ENCODE measurements around the gene AP3D1. TPM values are rescaled to one million over a fixed set of nuclear protein-coding genes. Genes with fewer than 3 reads are reported as not detected.
A peak's percentile ranks its signal among the peaks of the same experiment; 100 is the strongest.

The AP3D1 gene
- total and polyA plus RNA-seq, 9 of the 15 experiments (the other 6 are each of a cell fraction or from before 2014, with no cell fraction given), result 1.2 to 86.1 (median 35.9) TPM

GRCh38 chr19:2171349-2172145 lies 20.2 kb upstream of the AP3D1 start (continued):
- TF ChIP-seq ZNF778 (CRISPR knock-in tag; IDR thresholded peaks at IDR 0.05), result no peak
- TF ChIP-seq PATZ1 (CRISPR knock-in tag; IDR thresholded peaks at IDR 0.05; ENCODE audit: borderline replicate concordance), result no peak
- TF ChIP-seq, protein P1, sequence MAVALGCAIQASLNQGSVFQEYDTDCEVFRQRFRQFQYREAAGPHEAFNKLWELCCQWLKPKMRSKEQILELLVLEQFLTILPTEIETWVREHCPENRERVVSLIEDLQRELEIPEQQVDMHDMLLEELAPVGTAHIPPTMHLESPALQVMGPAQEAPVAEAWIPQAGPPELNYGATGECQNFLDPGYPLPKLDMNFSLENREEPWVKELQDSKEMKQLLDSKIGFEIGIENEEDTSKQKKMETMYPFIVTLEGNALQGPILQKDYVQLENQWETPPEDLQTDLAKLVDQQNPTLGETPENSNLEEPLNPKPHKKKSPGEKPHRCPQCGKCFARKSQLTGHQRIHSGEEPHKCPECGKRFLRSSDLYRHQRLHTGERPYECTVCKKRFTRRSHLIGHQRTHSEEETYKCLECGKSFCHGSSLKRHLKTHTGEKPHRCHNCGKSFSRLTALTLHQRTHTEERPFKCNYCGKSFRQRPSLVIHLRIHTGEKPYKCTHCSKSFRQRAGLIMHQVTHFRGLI (CRISPR knock-in tag; IDR thresholded peaks at IDR 0.05), result no peak
- no peak for TF ChIP-seq NCOA6 (IDR thresholded peaks at IDR 0.05)
- 0 out of 2 replicates have a peak, but pooled peaks have one; percentile 28 for TF ChIP-seq CREB1 (IDR thresholded peaks at IDR 0.05)
- no peak for TF ChIP-seq CREB1 (CRISPR knock-in tag; IDR thresholded peaks at IDR 0.05)
- peak; percentile 59; the same call in 1 of the 2 replicates for TF ChIP-seq VEZF1 (CRISPR knock-in tag; IDR thresholded peaks at IDR 0.05)
- TF ChIP-seq ZNF696 (CRISPR knock-in tag; conservative IDR thresholded peaks at IDR 0.05), result no peak
- TF ChIP-seq ZC3H4 (CRISPR knock-in tag; IDR thresholded peaks at IDR 0.05; ENCODE audit: borderline replicate concordance), result no peak
- TF ChIP-seq CHD2 (IDR thresholded peaks at IDR 0.05; ENCODE audit: low read depth, low read length), result no peak
- no peak for TF ChIP-seq KDM2B (CRISPR knock-in tag; IDR thresholded peaks at IDR 0.05)
- no peak for TF ChIP-seq HMBOX1 (IDR thresholded peaks at IDR 0.05)
- TF ChIP-seq ZNF436 (CRISPR knock-in tag; IDR thresholded peaks at IDR 0.05), result no peak
- no peak; the same call in 1 of the 2 replicates for TF ChIP-seq POLR2A (conservative IDR thresholded peaks at IDR 0.05)
- peak; percentile 42 for TF ChIP-seq ZFX (CRISPR knock-in tag; IDR thresholded peaks at IDR 0.05)
- TF ChIP-seq ZFP36 (IDR thresholded peaks at IDR 0.05; ENCODE audit: low read depth, low read length, partially characterized antibody), result peak; percentile 50
- TF ChIP-seq ZNF695 (CRISPR knock-in tag; IDR thresholded peaks at IDR 0.05), result no peak
- peak; percentile 65 for TF ChIP-seq ZEB2 (IDR thresholded peaks at IDR 0.05)
- TF ChIP-seq KLF16 (IDR thresholded peaks at IDR 0.05), result peak; percentile 90
- peak; percentile 86 for TF ChIP-seq DPF2 (IDR thresholded peaks at IDR 0.05)
- TF ChIP-seq ATF6 (CRISPR knock-in tag; IDR thresholded peaks at IDR 0.05), result no peak
- no peak for TF ChIP-seq TGIF2 (CRISPR knock-in tag; IDR thresholded peaks at IDR 0.05)
